Measurements from ENCODE around the gene CHURC1.
"Not testable (repeated sequence)": the region's sequence is repeated elsewhere in the genome, so short reads cannot be mapped to it uniquely, and the experiment has no call there.

The CHURC1 gene

GRCh38 chr14:64910847-64911495 lies 3.3 kb upstream of the CHURC1 start:
- Histone ChIP-seq H3K4me1 (ENCODE audit: control insufficient read depth in 2 of 2, insufficient read depth in 1 of 2, low read depth in 1 of 2, low read length in 2 of 2) (peaks cover 0 to 4% of the 10 kb centered on the region in 2 donors), H4K91ac (ENCODE audit: low read depth, low read length, poor library complexity) (no peak overlapping the region), H3K23ac (ENCODE audit: low read depth, low read length, poor library complexity) (no peak overlapping the region), H3K14ac (ENCODE audit: low read length) (no peak overlapping the region), H3K4ac (ENCODE audit: low read length) (no peak overlapping the region), H2AFZ (ENCODE audit: low read length) (no peak overlapping the region), H4K8ac (ENCODE audit: low read depth, low read length) (no peak overlapping the region), H2BK5ac (ENCODE audit: low read length) (no peak overlapping the region), H3K4me2 (ENCODE audit: insufficient read depth, low read length, poor library complexity, severe bottlenecking) (no peak overlapping the region), H3K27me3 (ENCODE audit: control insufficient read depth in 3 of 3, insufficient read depth in 3 of 3, low read depth in 1 of 3, low read length in 3 of 3) (peaks cover 0 to 4% (median 0%) of the 10 kb centered on the region in 3 experiments), H2BK12ac (ENCODE audit: low read length) (no peak overlapping the region), H3K4me3 (ENCODE audit: low read length in 2 of 2) (no peak overlapping the region), H3K79me1 (ENCODE audit: low read depth, low read length) (peaks cover 2% of the 10 kb centered on the region), H2AK5ac (ENCODE audit: low read depth, low read length) (no peak overlapping the region), H3K27ac (replicated peaks; ENCODE audit: low read length) (no peak overlapping the region), H2BK15ac (ENCODE audit: low read length) (no peak overlapping the region), H3K36me3 (replicated peaks in 1 of 2; ENCODE audit: control insufficient read depth in 2 of 2, insufficient read depth in 2 of 2, low read length in 2 of 2) (peaks cover 0 to 1% of the 10 kb centered on the region in 2 donors), H3K18ac (ENCODE audit: low read length) (no peak overlapping the region), H3K9me3 (replicated peaks in 1 of 2; ENCODE audit: control insufficient read depth in 2 of 2, insufficient read depth in 1 of 2, low read depth in 1 of 2, low read length in 2 of 2) (no peaks in the 10 kb centered on the region), H2BK120ac (ENCODE audit: low read depth, low read length) (no peak overlapping the region), H3K9ac (ENCODE audit: low read depth, low read length, poor library complexity) (no peak overlapping the region)
- no peak for DNase-seq (ENCODE audit: low spot score)
- WGBS, 2 donors (ENCODE audit: extremely low coverage in 2 of 2, insufficient read length in 2 of 2, insufficient replicate concordance in 1 of 2): no CpG with 5 or more reads among the region's 3 CpGs

- H2AK5ac ChIP-seq (ENCODE audit: low read depth, low read length): no peak overlapping the region
- no peak overlapping the region for H2BK12ac ChIP-seq (ENCODE audit: low read length)
- H4K8ac ChIP-seq (ENCODE audit: low read depth, low read length): no peak overlapping the region
- peak overlapping the region; percentile 5 for H2AFZ ChIP-seq (ENCODE audit: low read length)
- H2BK15ac ChIP-seq (ENCODE audit: low read length): no peak overlapping the region
- H3K9ac ChIP-seq (ENCODE audit: low read depth, low read length, poor library complexity): no peak overlapping the region
- no peak overlapping the region for H3K23ac ChIP-seq (ENCODE audit: low read depth, low read length, poor library complexity)
- H3K4me2 ChIP-seq (ENCODE audit: insufficient read depth, low read length, poor library complexity, severe bottlenecking): no peak overlapping the region
- H3K9me3 ChIP-seq (replicated peaks in 1 of 2; ENCODE audit: control insufficient read depth in 2 of 2, insufficient read depth in 1 of 2, low read depth in 1 of 2, low read length in 2 of 2): no peaks in the 10 kb centered on the region
- peaks cover 2% of the 10 kb centered on the region for H3K79me1 ChIP-seq (ENCODE audit: low read depth, low read length)
- H2BK5ac ChIP-seq (ENCODE audit: low read length): no peak overlapping the region
- no peak overlapping the region for H3K4ac ChIP-seq (ENCODE audit: low read length)
- no peak for DNase-seq (ENCODE audit: low spot score)
- H3K27ac ChIP-seq (replicated peaks; ENCODE audit: low read length): no peak overlapping the region
- no peak overlapping the region for H3K18ac ChIP-seq (ENCODE audit: low read length)
- H3K4me3 ChIP-seq (ENCODE audit: low read length in 2 of 2): no peak overlapping the region
- no peak overlapping the region for H4K91ac ChIP-seq (ENCODE audit: low read depth, low read length, poor library complexity)
- WGBS, 2 donors (ENCODE audit: extremely low coverage in 2 of 2, insufficient read length in 2 of 2, insufficient replicate concordance in 1 of 2): no CpG with 5 or more reads among the region's 1 CpG
- no peak overlapping the region for H3K14ac ChIP-seq (ENCODE audit: low read length)
- peaks cover 0 to 4% of the 10 kb centered on the region in 2 donors for H3K4me1 ChIP-seq (ENCODE audit: control insufficient read depth in 2 of 2, insufficient read depth in 1 of 2, low read depth in 1 of 2, low read length in 2 of 2)
- peaks cover 0 to 4% (median 0%) of the 10 kb centered on the region in 3 experiments for H3K27me3 ChIP-seq (ENCODE audit: control insufficient read depth in 3 of 3, insufficient read depth in 3 of 3, low read depth in 1 of 3, low read length in 3 of 3)
- H3K36me3 ChIP-seq (replicated peaks in 1 of 2; ENCODE audit: control insufficient read depth in 2 of 2, insufficient read depth in 2 of 2, low read length in 2 of 2): peaks cover 0 to 3% of the 10 kb centered on the region in 2 donors
- H2BK120ac ChIP-seq (ENCODE audit: low read depth, low read length): no peak overlapping the region
These were observed 2.0 kb upstream of the CHURC1 start for GRCh38 chr14:64912261-64912660.

- H2AFZ ChIP-seq (ENCODE audit: low read length): peak overlapping the region; percentile 94
- H3K23ac ChIP-seq (ENCODE audit: low read depth, low read length, poor library complexity); H3K18ac ChIP-seq (ENCODE audit: low read length); H4K8ac ChIP-seq (ENCODE audit: low read depth, low read length); H3K4me3 ChIP-seq (ENCODE audit: low read length in 2 of 2); H3K4me1 ChIP-seq (ENCODE audit: control insufficient read depth in 2 of 2, insufficient read depth in 1 of 2, low read depth in 1 of 2, low read length in 2 of 2); H3K36me3 ChIP-seq (replicated peaks in 1 of 2; ENCODE audit: control insufficient read depth in 2 of 2, insufficient read depth in 2 of 2, low read length in 2 of 2); H2BK12ac ChIP-seq (ENCODE audit: low read length); H2BK15ac ChIP-seq (ENCODE audit: low read length); H3K9ac ChIP-seq (ENCODE audit: low read depth, low read length, poor library complexity); H3K4ac ChIP-seq (ENCODE audit: low read length); H3K79me1 ChIP-seq (ENCODE audit: low read depth, low read length); DNase-seq (ENCODE audit: low spot score); H3K27me3 ChIP-seq (ENCODE audit: control insufficient read depth in 3 of 3, insufficient read depth in 3 of 3, low read depth in 1 of 3, low read length in 3 of 3); H3K9me3 ChIP-seq (replicated peaks in 1 of 2; ENCODE audit: control insufficient read depth in 2 of 2, insufficient read depth in 1 of 2, low read depth in 1 of 2, low read length in 2 of 2); H2BK120ac ChIP-seq (ENCODE audit: low read depth, low read length); H4K91ac ChIP-seq (ENCODE audit: low read depth, low read length, poor library complexity); H2AK5ac ChIP-seq (ENCODE audit: low read depth, low read length); H3K27ac ChIP-seq (replicated peaks; ENCODE audit: low read length); H3K4me2 ChIP-seq (ENCODE audit: insufficient read depth, low read length, poor library complexity, severe bottlenecking); H2BK5ac ChIP-seq (ENCODE audit: low read length); H3K14ac ChIP-seq (ENCODE audit: low read length): not testable (repeated sequence)
- WGBS, 2 donors (ENCODE audit: extremely low coverage in 2 of 2, insufficient read length in 2 of 2, insufficient replicate concordance in 1 of 2): no CpG with 5 or more reads among the region's 5 CpGs
These were observed 778 bp upstream of the CHURC1 start for GRCh38 chr14:64913477-64913876.

- no peaks in the 10 kb centered on the region for H3K9me3 ChIP-seq (replicated peaks in 1 of 2; ENCODE audit: control insufficient read depth in 2 of 2, insufficient read depth in 1 of 2, low read depth in 1 of 2, low read length in 2 of 2)
- H3K9ac ChIP-seq (ENCODE audit: low read depth, low read length, poor library complexity): no peak overlapping the region
- H3K4me3 ChIP-seq (ENCODE audit: low read length in 2 of 2): peak overlapping the region; percentile 65 to 94
- H3K18ac ChIP-seq (ENCODE audit: low read length): no peak overlapping the region
- H3K79me1 ChIP-seq (ENCODE audit: low read depth, low read length): peaks cover 2% of the 10 kb centered on the region
- DNase-seq (ENCODE audit: low spot score): no peak
- no peak overlapping the region for H2BK12ac ChIP-seq (ENCODE audit: low read length)
- H3K27ac ChIP-seq (replicated peaks; ENCODE audit: low read length): no peak overlapping the region
- no peak overlapping the region for H4K8ac ChIP-seq (ENCODE audit: low read depth, low read length)
- H3K4me2 ChIP-seq (ENCODE audit: insufficient read depth, low read length, poor library complexity, severe bottlenecking): peak overlapping the region; percentile 79
- no peak overlapping the region for H3K4ac ChIP-seq (ENCODE audit: low read length)
- H2AK5ac ChIP-seq (ENCODE audit: low read depth, low read length): no peak overlapping the region
- H3K4me1 ChIP-seq (ENCODE audit: control insufficient read depth in 2 of 2, insufficient read depth in 1 of 2, low read depth in 1 of 2, low read length in 2 of 2): peaks cover 0 to 10% of the 10 kb centered on the region in 2 donors
- H2AFZ ChIP-seq (ENCODE audit: low read length): peak overlapping the region; percentile 94
- H2BK120ac ChIP-seq (ENCODE audit: low read depth, low read length): no peak overlapping the region
- H3K27me3 ChIP-seq (ENCODE audit: control insufficient read depth in 3 of 3, insufficient read depth in 3 of 3, low read depth in 1 of 3, low read length in 3 of 3): no peaks in the 10 kb centered on the region
- no peak overlapping the region for H3K23ac ChIP-seq (ENCODE audit: low read depth, low read length, poor library complexity)
- H3K14ac ChIP-seq (ENCODE audit: low read length): no peak overlapping the region
- H4K91ac ChIP-seq (ENCODE audit: low read depth, low read length, poor library complexity): no peak overlapping the region
- no peak overlapping the region for H2BK5ac ChIP-seq (ENCODE audit: low read length)
- H3K36me3 ChIP-seq (replicated peaks in 1 of 2; ENCODE audit: control insufficient read depth in 2 of 2, insufficient read depth in 2 of 2, low read length in 2 of 2): peaks cover 0 to 3% of the 10 kb centered on the region in 2 donors
- no peak overlapping the region for H2BK15ac ChIP-seq (ENCODE audit: low read length)
- no CpG with 5 or more reads among the region's 4 CpGs for WGBS, 2 donors (ENCODE audit: extremely low coverage in 2 of 2, insufficient read length in 2 of 2, insufficient replicate concordance in 1 of 2)
These were observed 772 bp downstream of the CHURC1 start for GRCh38 chr14:64915029-64915424.
